ENCODE measurements around the gene GCHFR. TPM values are rescaled to one million over a fixed set of nuclear protein-coding genes. Genes with fewer than 3 reads are reported as not detected.

Gene GCHFR
- total RNA-seq, 4 donors from 2014 or later: 6.6 to 13.9 (median 11.8) TPM

DNA sequence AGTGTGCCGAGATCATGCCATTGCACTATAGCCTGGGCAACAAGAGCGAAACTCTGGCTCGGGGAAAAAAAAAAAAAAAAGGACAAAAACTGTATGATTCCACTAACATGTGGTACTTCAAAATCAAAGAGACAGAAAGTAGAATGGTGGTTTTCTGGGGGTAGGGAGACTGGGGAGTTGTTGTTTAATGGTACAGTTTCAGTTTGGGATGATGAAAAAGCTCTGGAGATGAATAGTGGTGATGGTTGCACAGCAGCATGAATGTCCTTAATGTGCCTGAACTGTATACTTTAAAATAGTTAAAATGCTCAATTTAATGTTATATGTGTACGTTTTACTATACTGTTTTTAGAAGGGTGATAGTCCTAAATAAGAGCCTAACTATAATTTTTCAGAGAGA, 41.5 kb upstream of the GCHFR start:
- Histone ChIP-seq H3K4me3 (no peak overlapping the region), H3K9me3 (no peaks in the 10 kb centered on the region), H3K27me3 (no peaks in the 10 kb centered on the region), H3K27ac (replicated peaks in 1 of 4) (no peak overlapping the region), H3K36me3 (no peaks in the 10 kb centered on the region), H3K4me1 (no peaks in the 10 kb centered on the region)
- no peak for DNase-seq (ENCODE audit: extremely low spot score)
- intact Hi-C loops (cut with DNase I): no loop called here
- TF ChIP-seq POLR2AphosphoS5 (IDR thresholded peaks at IDR 0.05): no peak
- no peak for TF ChIP-seq EP300 (IDR thresholded peaks at IDR 0.05)
- TF ChIP-seq POLR2A (IDR thresholded peaks at IDR 0.05; ENCODE audit: low read depth): no peak
- TF ChIP-seq, protein P1, sequence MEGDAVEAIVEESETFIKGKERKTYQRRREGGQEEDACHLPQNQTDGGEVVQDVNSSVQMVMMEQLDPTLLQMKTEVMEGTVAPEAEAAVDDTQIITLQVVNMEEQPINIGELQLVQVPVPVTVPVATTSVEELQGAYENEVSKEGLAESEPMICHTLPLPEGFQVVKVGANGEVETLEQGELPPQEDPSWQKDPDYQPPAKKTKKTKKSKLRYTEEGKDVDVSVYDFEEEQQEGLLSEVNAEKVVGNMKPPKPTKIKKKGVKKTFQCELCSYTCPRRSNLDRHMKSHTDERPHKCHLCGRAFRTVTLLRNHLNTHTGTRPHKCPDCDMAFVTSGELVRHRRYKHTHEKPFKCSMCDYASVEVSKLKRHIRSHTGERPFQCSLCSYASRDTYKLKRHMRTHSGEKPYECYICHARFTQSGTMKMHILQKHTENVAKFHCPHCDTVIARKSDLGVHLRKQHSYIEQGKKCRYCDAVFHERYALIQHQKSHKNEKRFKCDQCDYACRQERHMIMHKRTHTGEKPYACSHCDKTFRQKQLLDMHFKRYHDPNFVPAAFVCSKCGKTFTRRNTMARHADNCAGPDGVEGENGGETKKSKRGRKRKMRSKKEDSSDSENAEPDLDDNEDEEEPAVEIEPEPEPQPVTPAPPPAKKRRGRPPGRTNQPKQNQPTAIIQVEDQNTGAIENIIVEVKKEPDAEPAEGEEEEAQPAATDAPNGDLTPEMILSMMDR (IDR thresholded peaks at IDR 0.05): no peak
- 91% methylated on average over 4 of the region's 4 CpGs for WGBS

DNA sequence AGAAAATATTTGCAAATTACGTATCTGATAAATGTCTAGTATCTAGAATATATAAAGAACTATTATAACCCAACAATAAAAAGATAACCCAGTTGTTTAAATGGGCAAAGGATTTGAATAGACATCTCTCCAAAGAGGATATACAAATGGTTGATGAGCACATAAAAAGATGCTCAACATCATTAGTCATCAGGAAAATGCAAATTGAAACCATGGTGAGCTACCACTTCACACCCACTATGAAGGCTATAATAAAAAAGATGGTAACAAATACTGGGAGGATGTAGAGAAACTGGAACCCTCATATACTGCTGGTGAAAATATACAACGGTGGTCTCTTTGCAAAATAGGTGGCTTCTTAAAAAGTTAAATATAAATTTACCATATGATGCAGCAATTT, 40.9 kb upstream of the GCHFR start:
- DNase-seq (ENCODE audit: extremely low spot score): no peak
- WGBS: 93% methylated on average over 2 of the region's 2 CpGs
- Histone ChIP-seq H3K27ac (replicated peaks in 1 of 4) (no peak overlapping the region), H3K4me3 (no peak overlapping the region), H3K9me3 (no peaks in the 10 kb centered on the region), H3K4me1 (no peaks in the 10 kb centered on the region), H3K27me3 (no peaks in the 10 kb centered on the region), H3K36me3 (no peaks in the 10 kb centered on the region)
- intact Hi-C loops (cut with DNase I): no loop called here
- TF ChIP-seq, protein P1 (IDR thresholded peaks at IDR 0.05): no peak
- TF ChIP-seq POLR2A (IDR thresholded peaks at IDR 0.05; ENCODE audit: low read depth): no peak
- TF ChIP-seq POLR2AphosphoS5 (IDR thresholded peaks at IDR 0.05): no peak
- TF ChIP-seq EP300 (IDR thresholded peaks at IDR 0.05): no peak

DNA sequence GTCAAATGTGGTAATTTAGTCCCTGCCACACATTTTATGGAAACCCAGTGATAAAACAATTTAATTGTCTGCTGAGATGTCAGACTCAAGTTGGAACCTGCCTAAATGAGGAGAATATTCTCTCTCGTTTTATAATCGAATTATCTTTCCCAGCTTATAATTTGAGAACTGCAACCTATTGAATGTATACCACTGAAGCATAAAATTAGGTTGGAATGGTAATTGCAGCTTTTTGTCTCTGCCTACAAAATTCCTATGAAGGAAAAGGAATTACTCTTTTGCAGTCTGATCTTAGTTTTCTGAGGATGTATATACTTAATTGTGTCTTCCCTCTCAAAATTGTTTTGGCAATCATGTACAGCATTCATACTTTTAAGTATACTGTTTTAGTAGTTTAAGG, 39.9 kb upstream of the GCHFR start:
- no peak for DNase-seq (ENCODE audit: extremely low spot score)
- H3K36me3 ChIP-seq: no peaks in the 10 kb centered on the region
- no peak overlapping the region for H3K27ac ChIP-seq (replicated peaks in 1 of 4)
- H3K4me1 ChIP-seq: no peaks in the 10 kb centered on the region
- no peak overlapping the region for H3K4me3 ChIP-seq
- H3K9me3 ChIP-seq: no peaks in the 10 kb centered on the region
- intact Hi-C loops (cut with DNase I): no loop called here
- H3K27me3 ChIP-seq: no peaks in the 10 kb centered on the region
- TF ChIP-seq, protein P1 (IDR thresholded peaks at IDR 0.05): no peak
- no peak for TF ChIP-seq POLR2A (IDR thresholded peaks at IDR 0.05; ENCODE audit: low read depth)
- TF ChIP-seq POLR2AphosphoS5 (IDR thresholded peaks at IDR 0.05): no peak
- no peak for TF ChIP-seq EP300 (IDR thresholded peaks at IDR 0.05)
- 85% methylated on average over 2 of the region's 2 CpGs for WGBS

DNA sequence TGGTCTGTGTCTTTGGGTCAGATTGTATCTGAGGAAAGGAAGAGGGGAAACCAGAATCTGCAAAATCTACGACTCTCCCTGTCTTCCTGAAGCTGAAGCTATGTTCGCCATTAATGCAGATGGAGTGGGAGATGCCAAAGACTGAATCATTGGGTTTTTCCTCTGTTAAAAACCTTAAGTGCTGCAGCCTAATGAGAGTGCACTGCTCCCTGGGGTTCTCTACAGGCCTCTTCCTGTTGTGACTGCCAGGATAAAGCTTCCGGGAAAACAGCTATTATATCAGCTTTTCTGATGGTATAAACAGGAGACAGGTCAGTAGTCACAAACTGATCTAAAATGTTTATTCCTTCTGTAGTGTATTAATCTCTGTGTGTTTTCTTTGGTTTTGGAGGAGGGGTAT, 32.8 kb upstream of the GCHFR start:
- Histone ChIP-seq H3K4me1 (no peaks in the 10 kb centered on the region), H3K36me3 (peaks cover 12 to 54% (median 35%) of the 10 kb centered on the region in 4 donors), H3K27me3 (no peaks in the 10 kb centered on the region), H3K9me3 (no peaks in the 10 kb centered on the region), H3K4me3 (no peak overlapping the region), H3K27ac (replicated peaks in 1 of 4) (no peak overlapping the region)
- no peak for DNase-seq (ENCODE audit: extremely low spot score)
- TF ChIP-seq, protein P1 (IDR thresholded peaks at IDR 0.05): no peak
- TF ChIP-seq POLR2A (IDR thresholded peaks at IDR 0.05; ENCODE audit: low read depth) (no peak), POLR2AphosphoS5 (IDR thresholded peaks at IDR 0.05) (no peak), EP300 (IDR thresholded peaks at IDR 0.05) (no peak)
- WGBS: 78% methylated on average over 3 of the region's 3 CpGs
- intact Hi-C loops (cut with DNase I): no loop called here

DNA sequence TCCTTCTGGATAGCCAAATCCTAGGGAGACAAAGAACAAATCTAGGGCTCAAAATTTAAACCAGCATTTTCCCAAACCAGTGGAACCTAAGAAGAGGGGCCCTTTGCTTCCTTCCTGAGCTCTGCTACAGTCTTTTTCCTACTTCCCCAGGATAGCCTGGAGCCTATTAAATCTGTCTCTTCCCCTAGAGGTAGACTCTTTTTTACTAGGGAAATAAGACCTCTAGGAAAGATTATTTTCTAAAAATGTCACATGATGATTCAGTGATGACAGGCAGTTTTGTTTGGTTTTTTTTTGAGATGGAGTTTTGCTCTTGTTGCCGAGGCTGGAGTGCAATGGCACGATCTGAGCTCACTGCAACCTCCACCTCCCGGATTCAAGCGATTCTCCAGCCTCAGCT, 27.3 kb upstream of the GCHFR start:
- no peak for DNase-seq (ENCODE audit: extremely low spot score)
- WGBS: 91% methylated on average over 4 of the region's 4 CpGs
- Histone ChIP-seq H3K27me3 (no peaks in the 10 kb centered on the region), H3K27ac (replicated peaks in 1 of 4) (no peak overlapping the region), H3K4me3 (no peak overlapping the region), H3K4me1 (no peaks in the 10 kb centered on the region), H3K9me3 (no peaks in the 10 kb centered on the region), H3K36me3 (peaks cover 49 to 97% (median 86%) of the 10 kb centered on the region in 4 donors)
- intact Hi-C loops (cut with DNase I): no loop called here
- TF ChIP-seq POLR2A (IDR thresholded peaks at IDR 0.05; ENCODE audit: low read depth): no peak
- TF ChIP-seq, protein P1 (IDR thresholded peaks at IDR 0.05): no peak
- no peak for TF ChIP-seq EP300 (IDR thresholded peaks at IDR 0.05)
- no peak for TF ChIP-seq POLR2AphosphoS5 (IDR thresholded peaks at IDR 0.05)

Data from esophagus muscularis mucosa (tissue), 4 donors.